Fibroblast of lung (primary cell): Measurements from ENCODE around the gene CNTN4.

Source experiments
- CTCF ChIP-seq, 2 donors: IDR thresholded peaks in 1 of 2; conservative IDR thresholded peaks in 1 of 2; 1 replicate in 1 of 2; 2 replicates in 1 of 2; pipeline ENCODE4 v1.5.1; 2011 to 2012; ENCODE audit warnings: low read length in 2 of 2, control low read depth in 1 of 2, inconsistent platforms in 1 of 2, low read depth in 1 of 2, mild to moderate bottlenecking in 1 of 2
- EZH2 ChIP-seq: IDR thresholded peaks from 2 replicates; pipeline ENCODE4 v1.5.1; 2012; ENCODE audit warnings: low read length, control low read depth, mild to moderate bottlenecking; ENCODE audit errors: missing control alignments

- TF ChIP-seq CTCF (conservative IDR thresholded peaks at IDR 0.05 in 1 of 2, IDR thresholded peaks at IDR 0.05 in 1 of 2; ENCODE audit: low read depth in 1 of 2, low read length in 2 of 2) (no peak), EZH2 (no peak)
Measured at GRCh38 chr3:3037156-3037555, 938.5 kb downstream of the CNTN4 start.
